HCT116 (cell line): Measurements from ENCODE around the gene FAM234B. TPM values are rescaled to one million over a fixed set of nuclear protein-coding genes. Genes with fewer than 3 reads are reported as not detected.

Experiments
- ATAC-seq: fragments of 200-7000 bp; cut with Tn5 transposase; 2 replicates; pipeline ENCODE4 v1.9.1; 2020; ENCODE audit warnings: mild to moderate bottlenecking, moderate library complexity
- BruUV-seq: library from RNA; stranded (reverse); fragments of 400-500 nt; replicated peaks from 2 replicates; lab custom pipeline; 2021; lab: Mats Ljungman, UMichigan
- CTCF ChIA-PET: fragments of 300-600 bp; sonication (Branson Sonifier 250); formaldehyde crosslinking; loops from one replicate; lab custom pipeline; 2021; ENCODE audit warnings: antibody characterized with exemption; lab: Charles Lee
- POLR2A ChIA-PET: fragments of 300-600, 350-600 bp; sonication (Branson Sonifier 250); formaldehyde crosslinking; loops from one replicate; lab custom pipeline; 2021; ENCODE audit warnings: antibody characterized with exemption; lab: Charles Lee
- RAD21 ChIA-PET, 2 experiments: fragments of 300-600 bp; sonication (Branson Sonifier 250); formaldehyde crosslinking; loops; one replicate each; lab custom pipeline; 2023; ENCODE audit warnings: low total read pairs in 2 of 2; ENCODE audit not compliant: uncharacterized antibody in 2 of 2, unreplicated experiment in 2 of 2, low non-redundant PET in 1 of 2; lab: Charles Lee
- DNase-seq: peaks from one replicate; pipeline ENCODE4 v3.0.0-alpha.2; 2010; ENCODE audit warnings: low read depth, low spot score
- H2AFZ ChIP-seq: fragments of 200-600 bp; shearing (Covaris generic), sonication (generic); 2 replicates; pipeline ENCODE4 v1.6.1; 2017; ENCODE audit warnings: low read depth, mixed run types, mixed read lengths, antibody characterized with exemption, low read length; ENCODE audit not compliant: poor library complexity, severe bottlenecking
- H3K27ac ChIP-seq: 2 replicates; pipeline ENCODE4 v1.5.1; 2012; ENCODE audit warnings: low read depth, low read length
- H3K27me3 ChIP-seq: fragments of 200-600 bp; sonication (generic); 2 replicates; pipeline ENCODE4 v1.6.1; 2016; ENCODE audit warnings: mixed run types, low read length, mixed read lengths; ENCODE audit not compliant: insufficient read depth
- H3K36me3 ChIP-seq, 2 experiments: fragments of 200-500 bp in 1 of 2; fragments of 200-600 bp in 1 of 2; sonication (Bioruptor generic) in 1 of 2; sonication (generic) in 1 of 2; 2 replicates each; pipeline versions ENCODE4 v1.5.1 to v1.6.1; 2014 to 2016; ENCODE audit warnings: low read length in 2 of 2, inconsistent platforms in 1 of 2, mixed read lengths in 1 of 2, mixed run types in 1 of 2; ENCODE audit not compliant: insufficient read depth in 2 of 2, control insufficient read depth in 1 of 2
- H3K4me1 ChIP-seq, 2 experiments: fragments of 200-600 bp in 1 of 2; sonication (generic) in 1 of 2; 2 replicates each; pipeline versions ENCODE4 v1.5.1 to v1.6.1; 2012 to 2017; ENCODE audit warnings: low read length in 2 of 2, inconsistent platforms in 1 of 2, mild to moderate bottlenecking in 1 of 2, mixed read lengths in 1 of 2, mixed run types in 1 of 2, moderate library complexity in 1 of 2; ENCODE audit not compliant: insufficient read depth in 2 of 2, control insufficient read depth in 1 of 2
- H3K4me2 ChIP-seq: fragments of 200-600 bp; sonication (generic); 2 replicates; pipeline ENCODE4 v1.6.1; 2017; ENCODE audit warnings: mixed run types, low read length, mixed read lengths
- H3K4me3 ChIP-seq, 2 experiments: fragments of 200-600 bp in 1 of 2; sonication (generic) in 1 of 2; replicated peaks in 1 of 2; 2 replicates each; pipeline ENCODE4 v1.5.1; 2011 to 2016; ENCODE audit warnings: low read length in 2 of 2, control low read depth in 1 of 2, low read depth in 1 of 2, mild to moderate bottlenecking in 1 of 2, mixed read lengths in 1 of 2, mixed run types in 1 of 2
- H3K79me2 ChIP-seq: fragments of 200-600 bp; sonication (generic); 2 replicates; pipeline ENCODE4 v1.6.1; 2017; ENCODE audit warnings: mild to moderate bottlenecking, mixed run types, low read length, moderate library complexity, mixed read lengths; ENCODE audit not compliant: insufficient read depth
- H3K9ac ChIP-seq: fragments of 200-600 bp; sonication (generic); 2 replicates; pipeline ENCODE4 v1.6.1; 2016; ENCODE audit warnings: low read length, mixed read lengths
- H3K9me2 ChIP-seq: fragments of 200-600 bp; sonication (generic), shearing (Covaris generic); 2 replicates; pipeline ENCODE4 v1.6.1; 2017; ENCODE audit warnings: mixed run types, mild to moderate bottlenecking, moderate library complexity; ENCODE audit not compliant: insufficient read depth
- H3K9me3 ChIP-seq, 2 experiments: fragments of 200-500 bp in 1 of 2; fragments of 200-600 bp in 1 of 2; sonication (Bioruptor generic) in 1 of 2; sonication (generic) in 1 of 2; 2 replicates each; pipeline ENCODE4 v1.6.1; 2014 to 2017; ENCODE audit warnings: low read length in 2 of 2, mixed read lengths in 2 of 2, inconsistent platforms in 1 of 2, low read depth in 1 of 2, mild to moderate bottlenecking in 1 of 2, mixed run types in 1 of 2, moderate library complexity in 1 of 2; ENCODE audit not compliant: control insufficient read depth in 1 of 2, insufficient read depth in 1 of 2
- H4K20me1 ChIP-seq: fragments of 200-600 bp; sonication (generic), shearing (Covaris generic); 2 replicates; pipeline ENCODE4 v1.6.1; 2017; ENCODE audit warnings: mixed run types, mild to moderate bottlenecking, moderate library complexity; ENCODE audit not compliant: insufficient read depth
- CBX3 ChIP-seq: IDR thresholded peaks from 2 replicates; pipeline ENCODE4 v1.6.1; 2012; ENCODE audit warnings: low read depth
- EZH2 ChIP-seq: fragments of 200-600 bp; sonication (generic); IDR thresholded peaks from 2 replicates; pipeline ENCODE4 v1.6.1; 2017; ENCODE audit warnings: antibody characterized with exemption, mixed run types
- FOSL1 ChIP-seq: IDR thresholded peaks from 2 replicates; pipeline ENCODE4 v1.6.1; 2012; ENCODE audit warnings: low read depth
- JUND ChIP-seq: IDR thresholded peaks from 2 replicates; pipeline ENCODE4 v1.6.1; 2012
- POLR2A ChIP-seq: IDR thresholded peaks from 2 replicates; pipeline ENCODE4 v1.7.0; 2011; ENCODE audit warnings: borderline replicate concordance; ENCODE audit not compliant: insufficient read depth, insufficient read length; ENCODE audit errors: extremely low read depth
- RAD21 ChIP-seq: IDR thresholded peaks from 2 replicates; pipeline ENCODE4 v1.6.1; 2012; ENCODE audit warnings: low read depth, mild to moderate bottlenecking
- SIN3A ChIP-seq: IDR thresholded peaks from 2 replicates; pipeline ENCODE4 v1.6.1; 2012; ENCODE audit warnings: low read depth
- SRF ChIP-seq: IDR thresholded peaks from 2 replicates; pipeline ENCODE4 v1.6.1; 2012; ENCODE audit warnings: low read depth
- TCF7L2 ChIP-seq: IDR thresholded peaks from 2 replicates; pipeline ENCODE4 v1.7.0; 2011; ENCODE audit warnings: borderline replicate concordance, inconsistent platforms; ENCODE audit not compliant: insufficient read depth, insufficient read length; ENCODE audit errors: extremely low read depth
- ZNF274 ChIP-seq: fragments of 200-500 bp; sonication (Bioruptor generic); IDR thresholded peaks from 2 replicates; pipeline ENCODE4 v1.6.1; 2014; ENCODE audit warnings: mild to moderate bottlenecking, low read depth, low read length, inconsistent platforms
- intact Hi-C: fragments of 100-400 bp; cut with micrococcal nuclease; formaldehyde crosslinking; loops from 2 replicates; pipeline ENCODE4 v1.10.0; 2022
- total RNA-seq: library from RNA; stranded (reverse); gene quantifications from one replicate; pipeline ENCODE4 v1.2.1, GENCODE V29; 2021; ENCODE audit not compliant: unreplicated experiment
- TF ChIP-seq, protein P1 (sequence below): IDR thresholded peaks from 2 replicates; pipeline ENCODE4 v1.6.1; 2011; ENCODE audit warnings: mild to moderate bottlenecking, low read length, moderate library complexity; ENCODE audit not compliant: insufficient replicate concordance; ENCODE audit errors: extremely low read depth
- TF ChIP-seq, protein P2 (sequence below), 3 experiments: fragments of 200-600 bp in 1 of 3; sonication (generic) in 1 of 3; IDR thresholded peaks in 2 of 3; conservative IDR thresholded peaks in 1 of 3; 2 replicates each; pipeline ENCODE4 v1.5.1; 2012 to 2017; ENCODE audit warnings: low read depth in 2 of 3, low read length in 2 of 3, antibody characterized with exemption in 1 of 3, borderline replicate concordance in 1 of 3, control low read depth in 1 of 3, mild to moderate bottlenecking in 1 of 3, mixed read lengths in 1 of 3, mixed run types in 1 of 3, moderate library complexity in 1 of 3; ENCODE audit not compliant: insufficient read depth in 1 of 3

The FAM234B gene
- total RNA-seq, 1 experiment from 2014 or later, result 15.9 TPM

- CTCF ChIA-PET, result interaction anchor here (2.6 kb wide), 1 partner anchor 189 kb away, joined by 19 read pairs; no protein-coding TSS in a partner anchor
Observed at GRCh38 chr12:13022851-13023271, 21.3 kb upstream of the FAM234B start.

DNA sequence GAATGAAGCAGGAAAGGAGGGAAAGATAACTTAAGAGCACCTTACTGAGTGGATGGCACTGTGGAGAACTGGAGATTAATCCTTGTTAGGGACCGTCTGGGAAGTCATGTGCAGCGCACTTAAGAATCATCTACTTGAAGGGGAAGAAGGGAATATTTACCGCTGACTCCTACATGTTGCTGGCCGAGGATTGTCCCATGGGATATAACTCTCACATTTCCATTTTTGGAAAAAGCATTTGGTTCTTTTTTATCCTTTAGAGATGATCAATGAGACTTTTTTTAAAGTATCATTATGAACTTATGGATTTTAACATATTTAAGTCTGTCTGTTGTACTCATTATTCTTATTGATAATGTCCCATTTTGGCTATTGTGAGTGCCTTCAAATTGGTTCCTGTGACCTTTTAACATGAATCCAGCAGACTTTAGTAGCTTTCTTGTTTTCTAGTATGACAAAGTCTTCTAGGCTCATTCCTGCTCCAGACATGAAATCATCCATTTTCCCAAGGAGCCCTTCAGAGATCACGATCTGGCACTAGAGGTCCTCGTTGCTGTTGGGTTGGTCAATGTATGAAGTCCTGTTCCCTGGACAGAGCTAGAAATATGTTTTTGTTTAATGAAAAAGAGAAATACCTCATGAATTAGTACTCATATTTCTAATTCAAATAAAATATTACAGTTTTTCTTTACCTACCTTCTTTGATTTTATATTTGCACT is 20.2 kb upstream of the FAM234B start:
- H3K4me2 ChIP-seq, result no peak overlapping the region
- H3K9me3 ChIP-seq, result no peaks in the 10 kb centered on the region
- no peak overlapping the region for H3K9ac ChIP-seq
- H3K79me2 ChIP-seq, result no peaks in the 10 kb centered on the region
- ChIA-PET RAD21 (interaction anchor here (1.0 to 1.2 kb wide), 2 partner anchors 178 to 179 kb away, joined by 3 to 6 read pairs; no protein-coding TSS in a partner anchor), CTCF (interaction anchor here (1.2 to 2.6 kb wide), 6 partner anchors 10 to 1144 kb away, joined by 3 to 19 read pairs (median 6); no protein-coding TSS in a partner anchor), POLR2A (interaction anchor here (0.9 kb wide), 1 partner anchor 188 kb away, joined by 5 read pairs; no protein-coding TSS in a partner anchor)
- no peak overlapping the region for H3K27ac ChIP-seq
- no peak for TF ChIP-seq SRF
- TF ChIP-seq SIN3A, result no peak
- TF ChIP-seq EZH2, result no peak
- TF ChIP-seq TCF7L2, result no peak
- TF ChIP-seq FOSL1, result no peak
- TF ChIP-seq POLR2A, result no peak
- TF ChIP-seq, protein P1, sequence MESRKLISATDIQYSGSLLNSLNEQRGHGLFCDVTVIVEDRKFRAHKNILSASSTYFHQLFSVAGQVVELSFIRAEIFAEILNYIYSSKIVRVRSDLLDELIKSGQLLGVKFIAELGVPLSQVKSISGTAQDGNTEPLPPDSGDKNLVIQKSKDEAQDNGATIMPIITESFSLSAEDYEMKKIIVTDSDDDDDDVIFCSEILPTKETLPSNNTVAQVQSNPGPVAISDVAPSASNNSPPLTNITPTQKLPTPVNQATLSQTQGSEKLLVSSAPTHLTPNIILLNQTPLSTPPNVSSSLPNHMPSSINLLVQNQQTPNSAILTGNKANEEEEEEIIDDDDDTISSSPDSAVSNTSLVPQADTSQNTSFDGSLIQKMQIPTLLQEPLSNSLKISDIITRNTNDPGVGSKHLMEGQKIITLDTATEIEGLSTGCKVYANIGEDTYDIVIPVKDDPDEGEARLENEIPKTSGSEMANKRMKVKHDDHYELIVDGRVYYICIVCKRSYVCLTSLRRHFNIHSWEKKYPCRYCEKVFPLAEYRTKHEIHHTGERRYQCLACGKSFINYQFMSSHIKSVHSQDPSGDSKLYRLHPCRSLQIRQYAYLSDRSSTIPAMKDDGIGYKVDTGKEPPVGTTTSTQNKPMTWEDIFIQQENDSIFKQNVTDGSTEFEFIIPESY, result no peak
- peak; percentile 71 for TF ChIP-seq RAD21
- TF ChIP-seq, protein P2, sequence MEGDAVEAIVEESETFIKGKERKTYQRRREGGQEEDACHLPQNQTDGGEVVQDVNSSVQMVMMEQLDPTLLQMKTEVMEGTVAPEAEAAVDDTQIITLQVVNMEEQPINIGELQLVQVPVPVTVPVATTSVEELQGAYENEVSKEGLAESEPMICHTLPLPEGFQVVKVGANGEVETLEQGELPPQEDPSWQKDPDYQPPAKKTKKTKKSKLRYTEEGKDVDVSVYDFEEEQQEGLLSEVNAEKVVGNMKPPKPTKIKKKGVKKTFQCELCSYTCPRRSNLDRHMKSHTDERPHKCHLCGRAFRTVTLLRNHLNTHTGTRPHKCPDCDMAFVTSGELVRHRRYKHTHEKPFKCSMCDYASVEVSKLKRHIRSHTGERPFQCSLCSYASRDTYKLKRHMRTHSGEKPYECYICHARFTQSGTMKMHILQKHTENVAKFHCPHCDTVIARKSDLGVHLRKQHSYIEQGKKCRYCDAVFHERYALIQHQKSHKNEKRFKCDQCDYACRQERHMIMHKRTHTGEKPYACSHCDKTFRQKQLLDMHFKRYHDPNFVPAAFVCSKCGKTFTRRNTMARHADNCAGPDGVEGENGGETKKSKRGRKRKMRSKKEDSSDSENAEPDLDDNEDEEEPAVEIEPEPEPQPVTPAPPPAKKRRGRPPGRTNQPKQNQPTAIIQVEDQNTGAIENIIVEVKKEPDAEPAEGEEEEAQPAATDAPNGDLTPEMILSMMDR (IDR thresholded peaks at IDR 0.05 in 2 of 3, conservative IDR thresholded peaks at IDR 0.05 in 1 of 3; ENCODE audit: borderline replicate concordance in 1 of 3, insufficient read depth in 1 of 3, low read depth in 2 of 3, low read length in 2 of 3), result peak; percentile 46 to 58 (median 46); a peak in 5 of 6 replicates
- H3K4me3 ChIP-seq, result no peak overlapping the region
- intact Hi-C loops, result loop anchor here (1.0 kb wide), 1 partner anchor 188 kb away; no protein-coding TSS in a partner anchor
- H3K4me1 ChIP-seq, result no peaks in the 10 kb centered on the region
- peak overlapping the region; percentile 75 for H2AFZ ChIP-seq
- peak; percentile 28 for DNase-seq
- H3K27me3 ChIP-seq, result no peaks in the 10 kb centered on the region
- H3K36me3 ChIP-seq, result no peaks in the 10 kb centered on the region
- H3K9me2 ChIP-seq, result no peaks in the 10 kb centered on the region
- peak; percentile 87 for ATAC-seq
- no TSS peak for BruUV-seq
- no peaks in the 10 kb centered on the region for H4K20me1 ChIP-seq

More at GRCh38 chr12:13022851-13023271, 21.3 kb upstream of the FAM234B start:
- Histone ChIP-seq H3K36me3 (no peaks in the 10 kb centered on the region), H4K20me1 (no peaks in the 10 kb centered on the region), H3K27me3 (no peaks in the 10 kb centered on the region), H2AFZ (no peak overlapping the region), H3K4me3 (no peak overlapping the region), H3K9me2 (no peaks in the 10 kb centered on the region), H3K9ac (no peak overlapping the region), H3K27ac (no peak overlapping the region), H3K9me3 (no peaks in the 10 kb centered on the region), H3K4me1 (no peaks in the 10 kb centered on the region), H3K79me2 (no peaks in the 10 kb centered on the region), H3K4me2 (no peak overlapping the region)
- no TSS peak for BruUV-seq
- POLR2A ChIA-PET, result no interaction called here
- TF ChIP-seq CBX3 (no peak), JUND (no peak), ZNF274 (no peak)
- DNase-seq, result no peak
- intact Hi-C loops, result no loop called here
- no peak for ATAC-seq
- RAD21 ChIA-PET, result no interaction called here
